Dedifferentiated amniotic fluid mesenchymal stem cell (primary cell): ENCODE results near the gene RAPGEF2.
A peak's percentile ranks its signal among the peaks of the same experiment; 100 is the strongest.
"Not testable (repeated sequence)": the region's sequence is repeated elsewhere in the genome, so short reads cannot be mapped to it uniquely, and the experiment has no call there.

Experiments
- DNase-seq: peaks from one replicate; pipeline ENCODE4 v3.0.0-alpha.2; 2016; ENCODE audit errors: extremely low spot score

Gene RAPGEF2

DNA sequence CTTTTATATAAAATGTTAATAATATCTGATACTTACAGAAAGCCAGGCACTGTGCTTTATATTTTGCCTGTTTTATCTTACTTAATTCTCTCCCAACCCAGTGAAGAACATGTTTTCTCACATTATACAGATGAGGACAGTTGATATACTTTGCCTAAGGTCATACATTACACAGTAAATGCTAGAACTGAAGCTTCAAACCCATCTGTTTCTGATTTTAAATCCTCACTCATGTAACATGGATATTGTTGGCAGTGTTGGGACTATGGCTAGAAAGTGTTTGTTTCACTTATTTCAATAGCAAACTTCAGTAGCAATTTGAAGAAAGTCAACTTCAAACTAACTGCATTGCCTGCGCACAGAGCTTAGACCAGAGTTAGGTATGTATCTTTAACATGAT is 57.4 kb downstream of the RAPGEF2 start:
- DNase-seq = peak; percentile 67

- DNase-seq = not testable (repeated sequence)
These were observed 58.6 kb downstream of the RAPGEF2 start for GRCh38 chr4:159161436-159161835.

- DNase-seq = no peak
These were observed 59.7 kb downstream of the RAPGEF2 start for GRCh38 chr4:159162576-159162975.

GRCh38 chr4:159163521-159163920 is 60.6 kb downstream of the RAPGEF2 start:
- no peak for DNase-seq

DNA sequence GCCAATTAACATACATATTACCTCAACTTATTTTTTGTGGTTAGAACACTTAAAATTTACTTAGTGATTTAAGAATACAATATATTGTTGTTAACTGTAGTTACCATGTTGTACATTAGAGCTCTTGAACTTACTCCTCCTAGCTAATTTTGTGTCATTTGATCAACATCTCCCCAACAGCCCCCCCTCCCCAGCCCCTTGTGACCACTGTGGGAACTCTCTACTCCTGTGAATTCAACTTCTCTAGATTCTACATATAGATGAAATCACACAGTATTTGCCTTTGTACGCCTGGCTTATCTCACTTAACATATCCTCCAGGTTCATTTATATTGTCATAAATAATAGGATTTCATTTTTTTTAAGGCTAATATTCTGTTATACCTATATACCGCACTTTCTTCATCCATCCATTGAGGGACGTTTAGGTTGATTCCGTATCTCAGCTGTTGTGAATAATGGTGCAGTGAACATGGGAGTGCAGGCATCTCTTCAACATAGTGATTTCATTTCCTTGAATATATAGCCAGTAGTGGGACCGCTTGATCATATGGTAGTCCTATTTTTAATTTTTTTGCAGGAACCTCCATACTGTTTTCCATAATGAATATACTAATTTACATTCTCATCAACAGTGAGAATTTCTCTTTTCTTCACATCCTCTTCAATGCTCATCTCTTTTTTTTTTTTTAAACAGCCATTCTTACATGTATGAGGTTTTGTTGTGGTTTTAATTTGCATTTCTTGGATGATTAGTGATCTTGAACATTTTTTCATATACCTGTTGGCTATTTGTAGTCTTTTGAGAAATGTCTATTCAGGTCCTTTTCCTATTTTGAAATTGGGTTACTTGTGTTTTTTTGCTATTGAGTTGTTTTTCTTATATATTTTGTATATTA is 66.8 kb downstream of the RAPGEF2 start:
- DNase-seq = no peak

GRCh38 chr4:159171287-159171686 is 68.4 kb downstream of the RAPGEF2 start:
- no peak for DNase-seq

- DNase-seq = no peak
These were observed 71.0 kb downstream of the RAPGEF2 start for GRCh38 chr4:159173886-159174285.

DNA sequence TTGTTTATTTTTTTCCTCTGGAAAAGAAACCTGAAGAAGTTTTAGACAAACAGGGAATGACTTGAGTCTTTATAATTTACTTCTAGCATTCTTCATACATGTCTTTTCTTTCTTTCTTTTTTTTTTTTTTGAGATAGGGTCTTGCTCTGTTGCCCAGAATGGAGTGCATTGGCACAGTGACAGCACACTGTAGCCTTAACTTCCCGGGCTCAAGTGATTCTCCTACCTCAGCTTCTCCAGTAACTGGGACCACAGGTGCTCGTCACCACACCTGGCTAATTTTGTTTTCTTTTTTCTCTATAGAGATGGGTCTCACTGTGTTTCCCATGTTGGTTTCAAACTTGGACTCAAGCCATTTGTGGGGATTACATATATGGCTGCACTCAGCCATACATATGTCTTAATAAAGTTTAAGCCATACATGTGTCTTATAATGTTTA is 71.8 kb downstream of the RAPGEF2 start:
- DNase-seq = no peak

DNA sequence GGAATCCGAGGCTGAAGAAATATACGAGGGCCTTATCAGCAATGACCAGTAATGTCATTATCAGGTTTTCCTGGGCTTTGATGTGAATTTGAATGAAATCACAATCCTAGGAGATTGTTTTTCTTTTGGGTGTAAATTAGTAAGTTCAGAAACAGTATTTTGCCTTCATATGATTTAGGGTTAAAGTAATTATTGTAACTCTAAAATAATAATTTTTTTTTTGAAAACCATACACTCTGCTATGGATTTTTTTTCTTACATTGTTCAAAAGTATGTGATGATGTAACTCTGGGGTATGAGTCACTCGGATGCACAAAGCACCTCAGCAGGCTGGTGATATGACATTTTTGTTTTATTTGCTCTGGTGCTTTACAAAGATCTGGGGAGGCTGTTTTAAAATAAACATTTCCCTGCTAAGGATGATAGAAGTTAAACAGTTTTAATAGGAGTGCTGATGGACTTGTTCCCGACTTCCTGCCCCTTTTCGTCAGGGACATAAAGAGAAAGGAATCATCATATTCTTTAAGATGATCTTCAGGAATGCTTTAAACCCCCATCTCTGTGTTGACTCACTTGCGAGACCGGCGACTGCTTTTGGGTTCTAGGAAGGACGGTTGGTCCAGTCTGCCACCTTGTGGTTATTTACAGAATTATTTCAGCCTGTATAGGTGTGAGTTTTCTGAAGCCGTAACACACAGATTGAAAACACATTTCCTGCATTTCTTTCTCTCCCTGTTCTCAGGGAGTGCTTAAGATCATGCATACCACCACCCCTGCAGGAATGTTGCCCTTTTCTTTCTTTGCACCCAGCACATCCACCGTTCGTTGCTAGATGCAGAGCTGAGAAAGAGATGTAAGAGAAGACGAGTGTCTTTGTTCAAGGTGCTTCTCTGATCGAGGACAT is 72.5 kb downstream of the RAPGEF2 start:
- DNase-seq = peak; percentile 87

- DNase-seq = no peak
These were observed 73.1 kb downstream of the RAPGEF2 start for GRCh38 chr4:159175989-159176375.

GRCh38 chr4:159177265-159178150 is 74.6 kb downstream of the RAPGEF2 start:
- DNase-seq = no peak

DNA sequence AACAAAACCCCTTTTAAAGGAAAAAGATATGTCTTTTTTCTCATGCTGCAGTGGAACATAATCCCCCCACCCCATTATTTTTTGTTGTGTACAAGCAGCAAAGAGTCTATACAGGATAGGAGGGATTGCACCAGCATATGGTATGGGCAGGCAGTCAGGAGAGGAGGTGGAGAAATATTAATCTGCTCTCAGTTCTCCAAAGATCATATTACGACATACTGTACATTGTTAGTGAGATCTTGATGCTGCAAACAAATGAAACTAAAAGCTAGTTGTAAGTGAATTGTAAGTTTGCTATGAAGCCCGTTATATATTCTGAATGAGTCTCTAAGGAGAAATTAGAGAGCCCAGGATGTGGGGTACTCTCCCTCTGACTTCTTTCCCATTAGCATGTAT is 75.3 kb downstream of the RAPGEF2 start:
- DNase-seq = no peak

GRCh38 chr4:159178979-159179969 is 76.4 kb downstream of the RAPGEF2 start:
- no peak for DNase-seq

- not testable (repeated sequence) for DNase-seq
These were observed 81.2 kb downstream of the RAPGEF2 start for GRCh38 chr4:159183885-159184605.

GRCh38 chr4:159185591-159186023 is 82.7 kb downstream of the RAPGEF2 start:
- no peak for DNase-seq

- DNase-seq = no peak
These were observed 85.8 kb downstream of the RAPGEF2 start for GRCh38 chr4:159188646-159189045.

GRCh38 chr4:159190651-159191050 is 87.8 kb downstream of the RAPGEF2 start:
- DNase-seq = no peak

- peak; percentile 33 for DNase-seq
These were observed 89.1 kb downstream of the RAPGEF2 start for GRCh38 chr4:159191989-159192388.

DNA sequence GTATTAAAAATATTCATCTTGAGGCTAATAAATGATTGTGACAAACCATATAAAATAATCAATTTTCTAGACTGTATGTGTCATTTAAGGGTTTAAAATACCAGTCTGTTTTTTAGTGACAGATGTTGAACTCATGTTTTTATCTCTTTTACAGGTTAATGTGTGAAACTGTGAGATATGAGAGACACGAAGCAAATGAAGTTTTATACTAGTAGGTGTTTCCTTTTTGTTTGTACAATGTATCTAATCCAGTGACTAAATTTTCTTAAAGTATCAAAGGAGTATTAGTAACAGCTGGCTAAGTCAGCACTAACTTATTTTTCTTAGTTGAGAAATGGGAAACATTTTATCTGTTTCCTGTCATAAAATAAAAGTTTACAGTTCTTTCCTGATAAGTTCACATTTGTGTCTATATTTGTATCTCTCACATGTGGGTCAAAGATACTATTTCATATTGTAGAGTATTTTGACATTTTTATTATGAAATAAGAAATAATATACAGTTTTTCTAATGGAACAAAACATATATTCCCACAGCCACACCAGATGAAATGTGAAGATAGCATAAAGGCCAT is 90.3 kb downstream of the RAPGEF2 start:
- no peak for DNase-seq
